Measurements from ENCODE around the gene RASSF1.

GRCh38 chr3:50295553-50296431, 44.8 kb downstream of the RASSF1 start:
- no peak for TF ChIP-seq FOS (IDR thresholded peaks at IDR 0.05; ENCODE audit: borderline replicate concordance, extremely low read depth, insufficient read length)
- no peak for TF ChIP-seq ZNF274 (IDR thresholded peaks at IDR 0.05; ENCODE audit: insufficient read depth, insufficient read length)
- TF ChIP-seq TCF12 (IDR thresholded peaks at IDR 0.05; ENCODE audit: low read depth, low read length), result no peak
- no peak for TF ChIP-seq ELK1 (IDR thresholded peaks at IDR 0.05; ENCODE audit: low read depth, low read length)

Measured in GM12878 (cell line).